HCT116 (cell line): ENCODE measurements around the gene RPL14.

ENCODE experiments used
- CEBPB ChIP-seq: IDR thresholded peaks from 2 replicates; pipeline ENCODE4 v1.6.1; 2012; ENCODE audit warnings: low read depth
- JUND ChIP-seq: IDR thresholded peaks from 2 replicates; pipeline ENCODE4 v1.6.1; 2012
- POLR2A ChIP-seq: IDR thresholded peaks from 2 replicates; pipeline ENCODE4 v1.7.0; 2011; ENCODE audit warnings: borderline replicate concordance; ENCODE audit not compliant: insufficient read depth, insufficient read length; ENCODE audit errors: extremely low read depth
- POLR2AphosphoS5 ChIP-seq: IDR thresholded peaks from 2 replicates; pipeline ENCODE4 v1.6.1; 2011; ENCODE audit warnings: mild to moderate bottlenecking, low read depth, low read length, moderate library complexity
- SRF ChIP-seq: IDR thresholded peaks from 2 replicates; pipeline ENCODE4 v1.6.1; 2012; ENCODE audit warnings: low read depth
- TF ChIP-seq, protein P1 (sequence below): IDR thresholded peaks from 2 replicates; pipeline ENCODE4 v1.6.1; 2012
- TF ChIP-seq, protein P2 (sequence below), 3 experiments: fragments of 200-600 bp in 1 of 3; sonication (generic) in 1 of 3; IDR thresholded peaks in 2 of 3; conservative IDR thresholded peaks in 1 of 3; 2 replicates each; pipeline ENCODE4 v1.5.1; 2012 to 2017; ENCODE audit warnings: low read depth in 2 of 3, low read length in 2 of 3, antibody characterized with exemption in 1 of 3, borderline replicate concordance in 1 of 3, control low read depth in 1 of 3, mild to moderate bottlenecking in 1 of 3, mixed read lengths in 1 of 3, mixed run types in 1 of 3, moderate library complexity in 1 of 3; ENCODE audit not compliant: insufficient read depth in 1 of 3
- TF ChIP-seq, protein P3 (sequence below): IDR thresholded peaks from 2 replicates; pipeline ENCODE4 v1.6.1; 2011; ENCODE audit warnings: mild to moderate bottlenecking, low read length, moderate library complexity; ENCODE audit not compliant: insufficient replicate concordance; ENCODE audit errors: extremely low read depth
- TF ChIP-seq, protein P4 (sequence below): IDR thresholded peaks from 2 replicates; pipeline ENCODE4 v1.6.1; 2012

DNA sequence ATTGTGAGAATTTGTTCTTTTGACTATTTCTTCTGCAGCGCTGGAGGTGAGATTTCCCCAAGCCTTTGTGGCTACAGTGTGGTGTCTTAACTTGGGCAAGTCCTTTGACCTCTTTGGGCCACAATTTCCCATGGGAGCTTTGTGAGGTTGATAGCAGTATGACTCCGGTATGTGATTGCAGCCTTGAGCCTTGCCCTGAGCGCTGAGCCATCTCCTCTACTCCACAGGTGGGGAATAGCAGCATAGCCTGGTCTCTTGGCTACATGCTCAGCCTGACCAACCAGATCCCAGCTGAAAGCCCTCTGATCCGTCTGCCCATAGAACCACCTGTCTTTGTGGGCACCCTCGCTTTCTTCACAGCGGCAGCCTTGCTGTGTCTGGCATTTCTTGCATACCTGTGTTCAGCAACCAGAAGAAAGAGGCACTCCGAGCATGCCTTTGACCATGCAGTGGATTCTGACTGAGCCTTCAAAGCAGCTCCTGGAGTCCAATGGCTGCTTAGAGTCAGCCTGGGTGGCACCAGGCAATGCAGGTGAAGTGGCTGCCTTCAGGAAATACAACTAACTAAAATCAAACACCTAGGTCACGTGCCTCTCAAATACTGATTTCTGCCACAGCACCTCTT lies 30.0 kb upstream of the RPL14 start:
- TF ChIP-seq, protein P1, sequence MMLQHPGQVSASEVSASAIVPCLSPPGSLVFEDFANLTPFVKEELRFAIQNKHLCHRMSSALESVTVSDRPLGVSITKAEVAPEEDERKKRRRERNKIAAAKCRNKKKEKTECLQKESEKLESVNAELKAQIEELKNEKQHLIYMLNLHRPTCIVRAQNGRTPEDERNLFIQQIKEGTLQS, result no peak
- TF ChIP-seq CEBPB (no peak), POLR2A (no peak), JUND (no peak), SRF (no peak), POLR2AphosphoS5 (no peak)
- TF ChIP-seq, protein P2, sequence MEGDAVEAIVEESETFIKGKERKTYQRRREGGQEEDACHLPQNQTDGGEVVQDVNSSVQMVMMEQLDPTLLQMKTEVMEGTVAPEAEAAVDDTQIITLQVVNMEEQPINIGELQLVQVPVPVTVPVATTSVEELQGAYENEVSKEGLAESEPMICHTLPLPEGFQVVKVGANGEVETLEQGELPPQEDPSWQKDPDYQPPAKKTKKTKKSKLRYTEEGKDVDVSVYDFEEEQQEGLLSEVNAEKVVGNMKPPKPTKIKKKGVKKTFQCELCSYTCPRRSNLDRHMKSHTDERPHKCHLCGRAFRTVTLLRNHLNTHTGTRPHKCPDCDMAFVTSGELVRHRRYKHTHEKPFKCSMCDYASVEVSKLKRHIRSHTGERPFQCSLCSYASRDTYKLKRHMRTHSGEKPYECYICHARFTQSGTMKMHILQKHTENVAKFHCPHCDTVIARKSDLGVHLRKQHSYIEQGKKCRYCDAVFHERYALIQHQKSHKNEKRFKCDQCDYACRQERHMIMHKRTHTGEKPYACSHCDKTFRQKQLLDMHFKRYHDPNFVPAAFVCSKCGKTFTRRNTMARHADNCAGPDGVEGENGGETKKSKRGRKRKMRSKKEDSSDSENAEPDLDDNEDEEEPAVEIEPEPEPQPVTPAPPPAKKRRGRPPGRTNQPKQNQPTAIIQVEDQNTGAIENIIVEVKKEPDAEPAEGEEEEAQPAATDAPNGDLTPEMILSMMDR (IDR thresholded peaks at IDR 0.05 in 2 of 3, conservative IDR thresholded peaks at IDR 0.05 in 1 of 3; ENCODE audit: borderline replicate concordance in 1 of 3, insufficient read depth in 1 of 3, low read depth in 2 of 3, low read length in 2 of 3), result no peak
- TF ChIP-seq, protein P3, sequence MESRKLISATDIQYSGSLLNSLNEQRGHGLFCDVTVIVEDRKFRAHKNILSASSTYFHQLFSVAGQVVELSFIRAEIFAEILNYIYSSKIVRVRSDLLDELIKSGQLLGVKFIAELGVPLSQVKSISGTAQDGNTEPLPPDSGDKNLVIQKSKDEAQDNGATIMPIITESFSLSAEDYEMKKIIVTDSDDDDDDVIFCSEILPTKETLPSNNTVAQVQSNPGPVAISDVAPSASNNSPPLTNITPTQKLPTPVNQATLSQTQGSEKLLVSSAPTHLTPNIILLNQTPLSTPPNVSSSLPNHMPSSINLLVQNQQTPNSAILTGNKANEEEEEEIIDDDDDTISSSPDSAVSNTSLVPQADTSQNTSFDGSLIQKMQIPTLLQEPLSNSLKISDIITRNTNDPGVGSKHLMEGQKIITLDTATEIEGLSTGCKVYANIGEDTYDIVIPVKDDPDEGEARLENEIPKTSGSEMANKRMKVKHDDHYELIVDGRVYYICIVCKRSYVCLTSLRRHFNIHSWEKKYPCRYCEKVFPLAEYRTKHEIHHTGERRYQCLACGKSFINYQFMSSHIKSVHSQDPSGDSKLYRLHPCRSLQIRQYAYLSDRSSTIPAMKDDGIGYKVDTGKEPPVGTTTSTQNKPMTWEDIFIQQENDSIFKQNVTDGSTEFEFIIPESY, result no peak
- TF ChIP-seq, protein P4, sequence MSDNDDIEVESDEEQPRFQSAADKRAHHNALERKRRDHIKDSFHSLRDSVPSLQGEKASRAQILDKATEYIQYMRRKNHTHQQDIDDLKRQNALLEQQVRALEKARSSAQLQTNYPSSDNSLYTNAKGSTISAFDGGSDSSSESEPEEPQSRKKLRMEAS, result no peak
